ENCODE measurements around the gene LINGO3.

GRCh38 chr19:2336528-2337328, 28.8 kb upstream of the LINGO3 start:
- TF ChIP-seq GATA2 (IDR thresholded peaks at IDR 0.05; ENCODE audit: low read depth, low read length) (no peak), GATA3 (IDR thresholded peaks at IDR 0.05; ENCODE audit: low read depth, low read length) (no peak)
